GM19324 (cell line): Measurements from ENCODE around the gene CNTROB.

Source experiments
- ATAC-seq: cut with Tn5 transposase; IDR thresholded peaks from one replicate; pipeline ENCODE4 v1.9.1; 2021; ENCODE audit warnings: mild to moderate bottlenecking, moderate library complexity; ENCODE audit not compliant: unreplicated experiment, low FRiP score

CNTROB gene

GRCh38 chr17:7977805-7978204 is 45.8 kb downstream of the CNTROB start:
- ATAC-seq = no peak

- no peak for ATAC-seq
Observed at GRCh38 chr17:7982173-7982572, 50.2 kb downstream of the CNTROB start.

DNA sequence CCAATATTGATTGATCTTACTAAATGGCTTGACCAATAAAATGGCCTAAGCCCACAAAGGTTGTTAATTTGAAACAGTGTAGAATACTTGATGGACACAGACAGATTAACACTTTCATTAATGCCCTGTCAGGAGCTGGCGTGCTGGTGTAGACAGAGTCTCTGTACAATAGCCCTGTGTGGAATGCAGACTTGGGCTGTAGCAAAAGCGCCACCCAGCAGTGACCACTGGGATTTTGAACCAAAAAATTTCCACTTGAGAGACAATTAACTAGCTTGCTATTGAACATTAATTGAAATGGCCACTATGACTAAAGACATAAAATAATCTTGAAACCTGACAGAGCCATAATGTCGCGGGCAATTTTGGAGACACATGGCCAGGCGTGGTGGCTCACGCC is 50.7 kb downstream of the CNTROB start:
- ATAC-seq = no peak

DNA sequence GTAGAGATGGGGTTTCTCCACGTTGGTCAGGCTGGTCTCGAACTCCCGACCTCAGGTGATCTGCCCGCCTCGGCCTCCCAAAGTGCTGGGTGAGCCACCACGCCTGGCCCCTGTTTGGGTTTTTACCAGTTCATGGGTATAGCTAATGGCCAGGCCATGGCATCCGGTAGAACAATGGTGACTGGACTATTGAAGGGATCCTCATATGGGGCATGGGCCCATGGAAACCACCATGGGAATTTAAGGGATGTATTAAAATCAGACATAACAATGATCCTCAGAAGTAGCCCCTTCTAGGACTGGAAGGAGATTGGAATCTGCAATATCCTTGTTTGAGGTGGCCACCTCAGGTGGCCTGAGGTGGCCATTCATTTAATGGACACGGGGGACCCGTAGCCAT is 52.9 kb downstream of the CNTROB start:
- no peak for ATAC-seq

DNA sequence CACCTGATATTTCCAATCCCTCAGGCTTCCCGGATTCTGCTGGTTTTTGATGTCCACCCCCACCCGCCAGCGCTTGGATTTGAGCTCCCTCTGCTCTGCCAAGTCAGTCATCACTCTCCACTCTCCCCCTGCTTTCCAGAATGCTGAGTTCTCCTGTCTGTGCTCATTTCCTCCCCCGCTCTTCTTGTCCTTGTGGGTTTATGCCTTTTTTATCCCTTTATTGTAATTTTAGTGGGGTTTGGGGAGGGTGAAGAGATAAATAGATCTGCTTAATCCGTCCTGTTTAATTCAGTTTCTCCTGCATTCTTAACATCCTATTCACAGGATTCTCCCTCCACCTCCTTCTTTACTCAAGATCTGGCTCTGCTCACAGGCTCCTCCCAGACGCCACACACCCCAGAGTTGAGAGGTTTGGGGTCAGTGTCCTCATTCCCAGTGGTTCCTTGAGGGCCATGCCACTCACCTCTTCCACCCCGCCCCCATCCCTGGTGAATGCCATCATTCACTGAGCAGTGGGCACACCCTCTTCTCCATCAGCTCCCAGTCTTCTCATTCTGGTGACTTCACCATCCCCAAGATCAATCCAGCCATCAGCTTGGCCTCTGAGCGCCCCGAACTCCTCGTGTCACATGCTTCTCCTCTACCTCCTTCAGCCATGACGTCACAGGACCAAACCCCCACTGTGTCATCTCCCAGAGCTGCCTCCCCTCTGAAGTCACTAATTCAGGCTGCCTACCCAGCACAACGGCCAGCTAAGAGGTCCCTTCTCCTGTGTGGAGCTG is 55.3 kb downstream of the CNTROB start:
- ATAC-seq = no peak

DNA sequence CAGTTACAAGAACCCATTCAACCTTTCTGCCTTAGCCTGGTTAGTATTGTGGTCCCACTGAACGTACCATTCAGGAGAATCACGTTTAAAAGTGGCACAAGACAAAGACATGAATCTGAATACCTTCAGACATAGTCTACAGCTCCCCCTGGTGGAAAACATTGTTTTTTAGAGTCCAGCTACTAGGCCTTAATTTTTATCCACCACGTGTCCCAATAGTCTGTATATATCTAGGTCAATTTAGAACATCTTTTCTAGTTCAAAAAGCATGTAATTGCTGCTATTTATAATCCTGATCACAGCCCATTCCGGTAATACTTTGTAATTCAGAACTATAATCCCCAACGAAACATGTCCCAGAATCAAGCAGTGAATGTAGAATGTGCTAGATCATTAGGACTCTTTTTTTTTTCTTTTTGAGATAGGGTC is 56.8 kb downstream of the CNTROB start:
- ATAC-seq = no peak

DNA sequence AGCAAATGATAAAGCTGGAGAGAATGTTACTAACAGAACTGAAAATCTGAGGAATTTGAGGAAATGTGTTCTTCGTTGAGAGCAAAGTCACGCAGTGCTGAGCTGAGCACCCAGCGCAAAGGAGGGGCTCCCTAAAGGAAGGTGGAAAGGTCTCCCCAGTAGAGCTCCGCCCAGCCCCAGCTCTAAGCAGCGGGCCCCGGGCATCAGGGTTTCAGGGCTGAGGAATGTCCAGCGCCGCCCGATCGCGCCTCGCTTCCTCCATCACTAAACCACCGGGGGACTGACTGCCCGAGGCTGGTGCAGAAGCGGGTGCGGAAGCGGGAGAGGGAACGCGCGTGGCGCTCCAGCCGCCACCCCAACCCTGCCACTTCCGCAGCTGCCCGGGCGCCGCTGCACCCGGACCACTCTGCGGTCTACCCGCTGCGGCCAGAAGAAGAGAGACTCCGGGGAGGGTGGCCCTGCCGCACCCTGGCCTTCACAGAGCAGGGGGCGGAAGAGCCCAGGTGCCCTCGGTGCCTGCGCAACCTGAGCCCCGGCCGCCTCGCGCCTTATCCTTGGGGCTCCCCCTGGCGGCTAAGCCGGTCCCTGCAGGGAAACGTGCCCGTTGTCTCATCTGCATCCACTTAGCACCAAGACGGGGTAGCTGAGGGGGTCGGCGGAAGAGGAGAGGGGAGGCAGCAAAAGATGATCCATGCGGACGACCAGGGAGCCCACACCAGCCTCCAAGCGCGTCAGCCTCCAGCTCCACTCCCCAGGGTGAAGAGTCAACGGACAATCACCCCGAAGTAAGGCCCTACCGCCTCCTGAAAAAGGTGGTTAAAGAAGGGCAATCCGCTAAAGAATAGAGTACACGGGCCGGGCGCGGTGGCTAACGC is 58.0 kb downstream of the CNTROB start:
- peak; percentile 55 for ATAC-seq

- no peak for ATAC-seq
Observed at GRCh38 chr17:7992516-7992915, 60.5 kb downstream of the CNTROB start.

- ATAC-seq = no peak
Observed at GRCh38 chr17:7992924-7993323, 60.9 kb downstream of the CNTROB start.

DNA sequence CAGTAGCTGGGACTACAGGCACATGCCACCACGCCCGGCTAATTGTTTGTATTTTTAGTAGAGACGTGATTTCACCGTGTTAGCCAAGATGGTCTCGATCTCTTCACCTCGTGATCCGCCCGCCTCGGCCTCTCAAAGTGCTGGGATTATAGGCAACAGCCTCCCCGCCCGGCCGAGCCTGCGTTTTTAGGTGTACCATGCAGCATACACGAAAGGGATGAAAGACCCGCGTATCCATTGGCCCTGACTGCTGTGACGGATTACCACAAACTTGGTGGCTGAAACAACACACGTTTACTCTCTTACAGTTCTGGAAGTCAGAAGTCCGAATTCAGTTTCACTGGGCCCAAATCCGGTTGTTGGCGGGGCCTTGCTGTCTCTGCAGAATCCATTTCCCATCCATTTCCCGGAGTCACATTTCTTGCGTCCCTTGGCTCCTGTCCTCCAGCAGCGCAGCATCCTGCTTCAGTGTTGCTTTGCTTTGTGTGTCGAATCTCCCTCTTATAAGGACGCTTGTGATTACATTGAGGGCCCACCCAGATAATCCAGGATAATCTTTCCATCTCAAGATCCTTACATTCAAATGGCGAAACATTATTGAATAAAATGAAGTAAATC is 62.1 kb downstream of the CNTROB start:
- ATAC-seq = no peak

GRCh38 chr17:7995724-7996123 is 63.7 kb downstream of the CNTROB start:
- no peak for ATAC-seq

- no peak for ATAC-seq
Observed at GRCh38 chr17:7997186-7997585, 65.2 kb downstream of the CNTROB start.
